ENCODE measurements around the gene P2RY11. TPM values are rescaled to one million over a fixed set of nuclear protein-coding genes. Genes with fewer than 3 reads are reported as not detected.

Gene P2RY11
- total RNA-seq, 2 donors from 2014 or later: 9.2 to 20.8 TPM

DNA sequence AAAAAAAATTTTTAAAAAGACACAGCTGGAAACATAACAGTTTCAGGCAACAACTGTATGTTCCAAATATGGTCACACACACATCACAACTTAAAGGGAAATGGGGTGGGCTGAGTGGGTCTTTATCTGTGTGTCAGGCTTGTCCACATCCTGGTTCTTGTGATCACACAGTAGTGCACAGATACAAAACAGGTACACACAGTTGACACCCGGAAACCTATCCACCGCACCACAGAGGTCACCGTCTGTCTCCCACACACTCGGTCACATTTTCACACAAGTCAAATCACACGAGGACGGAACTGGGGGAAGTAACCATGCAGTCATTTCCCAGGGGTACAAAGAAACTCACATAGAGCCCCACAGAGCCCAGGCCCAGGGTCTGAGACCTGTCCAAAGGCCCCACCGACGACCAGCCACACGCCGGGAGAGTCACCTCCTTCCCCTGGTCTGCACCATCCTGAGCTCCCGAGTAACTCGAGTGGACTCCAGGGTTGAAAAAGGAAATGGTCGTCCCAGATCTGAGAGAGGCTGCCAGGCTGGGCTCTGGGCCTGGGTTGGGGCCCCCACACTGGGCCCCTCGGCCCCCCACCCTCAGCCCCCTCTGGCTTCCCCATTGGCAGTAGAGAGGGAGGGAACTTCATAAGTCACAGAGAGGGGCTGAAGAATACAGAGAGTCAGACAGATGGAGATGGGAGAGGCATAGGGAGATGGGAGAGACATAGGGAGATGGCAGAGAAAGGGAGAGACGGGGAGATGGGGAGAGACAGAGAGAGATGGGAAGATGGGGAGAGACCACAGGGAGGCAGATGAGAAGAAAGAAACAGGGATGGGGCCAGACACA, 6.6 kb upstream of the P2RY11 start:
- Histone ChIP-seq H3K27ac (no peak overlapping the region), H3K4me3 (no peak overlapping the region), H3K36me3 (peaks cover 6 to 14% of the 10 kb centered on the region in 2 donors), H3K4me1 (replicated peaks) (peaks cover 6% of the 10 kb centered on the region), H3K27me3 (replicated peaks; ENCODE audit: insufficient read depth) (no peaks in the 10 kb centered on the region), H3K9me3 (no peaks in the 10 kb centered on the region)
- 58% methylated on average over 14 of the region's 15 CpGs for WGBS
- TF ChIP-seq, protein P1, sequence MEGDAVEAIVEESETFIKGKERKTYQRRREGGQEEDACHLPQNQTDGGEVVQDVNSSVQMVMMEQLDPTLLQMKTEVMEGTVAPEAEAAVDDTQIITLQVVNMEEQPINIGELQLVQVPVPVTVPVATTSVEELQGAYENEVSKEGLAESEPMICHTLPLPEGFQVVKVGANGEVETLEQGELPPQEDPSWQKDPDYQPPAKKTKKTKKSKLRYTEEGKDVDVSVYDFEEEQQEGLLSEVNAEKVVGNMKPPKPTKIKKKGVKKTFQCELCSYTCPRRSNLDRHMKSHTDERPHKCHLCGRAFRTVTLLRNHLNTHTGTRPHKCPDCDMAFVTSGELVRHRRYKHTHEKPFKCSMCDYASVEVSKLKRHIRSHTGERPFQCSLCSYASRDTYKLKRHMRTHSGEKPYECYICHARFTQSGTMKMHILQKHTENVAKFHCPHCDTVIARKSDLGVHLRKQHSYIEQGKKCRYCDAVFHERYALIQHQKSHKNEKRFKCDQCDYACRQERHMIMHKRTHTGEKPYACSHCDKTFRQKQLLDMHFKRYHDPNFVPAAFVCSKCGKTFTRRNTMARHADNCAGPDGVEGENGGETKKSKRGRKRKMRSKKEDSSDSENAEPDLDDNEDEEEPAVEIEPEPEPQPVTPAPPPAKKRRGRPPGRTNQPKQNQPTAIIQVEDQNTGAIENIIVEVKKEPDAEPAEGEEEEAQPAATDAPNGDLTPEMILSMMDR (IDR thresholded peaks at IDR 0.05): no peak
- TF ChIP-seq POLR2AphosphoS5 (IDR thresholded peaks at IDR 0.05): no peak
- TF ChIP-seq POLR2A (IDR thresholded peaks at IDR 0.05): no peak
- intact Hi-C loops (cut with DNase I): no loop called here
- no peak for DNase-seq (ENCODE audit: low spot score)

DNA sequence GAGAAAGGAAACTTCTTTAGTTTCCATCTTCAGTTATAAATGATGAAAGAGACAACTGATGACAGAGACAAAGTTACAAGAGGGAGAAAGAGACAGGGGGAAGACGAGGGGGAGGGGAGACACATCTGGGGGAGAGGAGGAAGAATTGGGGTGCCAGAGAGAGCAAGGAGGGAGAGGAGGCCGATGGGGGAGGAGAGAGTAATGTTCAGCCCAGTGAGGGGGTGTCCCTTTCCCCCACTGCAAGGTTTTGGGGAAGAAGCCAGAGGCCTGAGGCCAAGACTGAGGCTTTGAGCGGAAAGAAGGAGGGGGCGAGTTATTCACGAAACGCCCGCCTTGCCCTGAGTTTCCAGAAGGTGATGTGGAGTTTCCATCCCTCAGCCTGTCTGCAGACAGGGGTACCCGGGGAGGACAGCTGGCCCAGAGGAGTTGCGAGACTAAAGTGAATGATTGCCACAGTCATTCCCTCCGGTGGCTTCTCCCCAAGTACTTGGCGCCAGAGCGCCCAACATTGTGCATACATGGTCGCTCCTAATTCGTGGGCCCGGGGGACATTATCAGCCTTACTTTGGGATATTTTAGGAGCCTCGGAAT, 5.9 kb upstream of the P2RY11 start:
- peak overlapping the region in 1 of 2 donors; percentile 66 for H3K4me3 ChIP-seq

DNA sequence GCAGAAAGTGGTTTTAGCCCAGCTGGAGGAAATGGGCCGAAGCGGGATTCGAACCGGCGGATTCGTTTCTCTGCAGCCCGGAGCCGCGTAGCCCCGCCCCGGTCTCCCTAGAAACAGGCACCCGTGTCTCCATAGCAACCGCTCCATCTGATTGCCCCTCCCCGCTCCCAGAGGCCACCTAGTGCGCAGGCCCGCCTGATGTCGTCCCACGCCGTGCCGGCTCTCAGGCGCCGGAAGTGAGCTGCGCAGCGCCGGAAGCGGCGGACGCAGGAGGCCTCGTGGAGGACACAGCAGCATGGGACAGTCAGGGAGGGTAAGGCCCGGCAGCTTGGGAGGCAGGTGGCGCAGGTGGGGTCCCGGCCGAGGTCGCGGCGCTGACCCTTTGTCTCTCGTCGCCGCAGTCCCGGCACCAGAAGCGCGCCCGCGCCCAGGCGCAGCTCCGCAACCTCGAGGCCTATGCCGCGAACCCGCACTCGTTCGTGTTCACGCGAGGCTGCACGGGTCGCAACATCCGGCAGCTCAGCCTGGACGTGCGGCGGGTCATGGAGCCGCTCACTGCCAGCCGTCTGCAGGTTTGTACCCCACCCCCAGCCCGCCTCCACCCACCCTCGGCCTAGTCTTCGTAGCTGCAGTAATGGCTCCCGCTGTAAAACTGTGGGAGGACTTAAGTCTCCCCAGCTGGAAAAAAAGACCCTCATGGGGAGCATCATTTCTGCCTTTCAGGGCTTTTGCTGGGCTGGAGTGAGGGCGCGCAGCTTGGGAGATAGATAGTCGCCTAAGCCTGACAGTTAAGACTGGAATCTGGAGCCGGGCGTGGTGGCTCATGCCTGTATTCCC, 5.2 kb upstream of the P2RY11 start, which contains the start of gene PPAN:
PPAN (plus strand) TSS at position 263 of the 837 bp plus-strand sequence; CDS start at position 296, 33 bp downstream.
- H3K36me3 ChIP-seq: peaks cover 17 to 19% of the 10 kb centered on the region in 2 donors
- WGBS: 2% methylated on average over 66 of the region's 71 CpGs
- TF ChIP-seq POLR2AphosphoS5 (IDR thresholded peaks at IDR 0.05): peak; percentile 99
- TF ChIP-seq POLR2A (IDR thresholded peaks at IDR 0.05): peak; percentile 50
- TF ChIP-seq, protein P1 (IDR thresholded peaks at IDR 0.05): peak in 1 of 4 experiments; percentile 48
- H3K9me3 ChIP-seq: no peaks in the 10 kb centered on the region
- peak within 1 kb of the TSS; percentile 47 to 66 for H3K4me3 ChIP-seq
- peaks cover 6% of the 10 kb centered on the region for H3K4me1 ChIP-seq (replicated peaks)
- DNase-seq (ENCODE audit: low spot score): peak; percentile 98
- H3K27ac ChIP-seq: peak within 1 kb of the TSS; percentile 7 to 45
- H3K27me3 ChIP-seq (replicated peaks; ENCODE audit: insufficient read depth): no peaks in the 10 kb centered on the region
- intact Hi-C loops (cut with DNase I): no loop called here

More for the DNA sequence above, 5.9 kb upstream of the P2RY11 start:
- DNase-seq (ENCODE audit: low spot score): no peak
- H3K4me1 ChIP-seq (replicated peaks): peaks cover 6% of the 10 kb centered on the region
- WGBS: 47% methylated on average over 16 of the region's 16 CpGs
- TF ChIP-seq POLR2AphosphoS5 (IDR thresholded peaks at IDR 0.05) (no peak), POLR2A (IDR thresholded peaks at IDR 0.05) (no peak)
- TF ChIP-seq, protein P1 (IDR thresholded peaks at IDR 0.05): no peak
- no peaks in the 10 kb centered on the region for H3K9me3 ChIP-seq
- H3K36me3 ChIP-seq: peaks cover 13 to 17% of the 10 kb centered on the region in 2 donors
- H3K27ac ChIP-seq: no peak overlapping the region
- H3K27me3 ChIP-seq (replicated peaks; ENCODE audit: insufficient read depth): no peaks in the 10 kb centered on the region
- intact Hi-C loops (cut with DNase I): no loop called here

DNA sequence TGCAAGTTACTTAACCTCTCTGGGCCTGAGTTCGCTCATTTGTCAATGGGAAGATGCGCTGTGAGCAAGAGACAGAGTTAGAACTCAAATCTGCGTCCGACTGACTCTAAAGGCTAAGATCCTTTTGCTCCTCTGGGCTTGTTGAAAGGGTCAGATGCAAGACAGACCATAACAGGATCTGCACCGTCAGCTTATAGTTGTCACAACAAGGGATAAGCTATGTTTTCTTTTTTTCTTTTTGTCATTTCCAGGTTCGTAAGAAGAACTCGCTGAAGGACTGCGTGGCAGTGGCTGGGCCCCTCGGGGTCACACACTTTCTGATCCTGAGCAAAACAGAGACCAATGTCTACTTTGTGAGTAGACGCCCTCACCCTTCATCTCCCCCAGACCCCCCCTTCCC, 4.2 kb upstream of the P2RY11 start:
- peak overlapping the region in 1 of 2 donors; percentile 66 for H3K4me3 ChIP-seq
- peaks cover 17 to 21% of the 10 kb centered on the region in 2 donors for H3K36me3 ChIP-seq

More for the DNA sequence above, 4.2 kb upstream of the P2RY11 start:
- DNase-seq (ENCODE audit: low spot score): no peak
- TF ChIP-seq, protein P1 (IDR thresholded peaks at IDR 0.05): no peak
- TF ChIP-seq POLR2A (IDR thresholded peaks at IDR 0.05) (no peak), POLR2AphosphoS5 (IDR thresholded peaks at IDR 0.05) (no peak)
- Histone ChIP-seq H3K4me1 (replicated peaks) (peaks cover 6% of the 10 kb centered on the region), H3K27me3 (replicated peaks; ENCODE audit: insufficient read depth) (no peaks in the 10 kb centered on the region), H3K9me3 (no peaks in the 10 kb centered on the region), H3K27ac (no peak overlapping the region)
- intact Hi-C loops (cut with DNase I): no loop called here
- 78% methylated on average over 10 of the region's 10 CpGs for WGBS
